Kidney (tissue), 14 donors: ENCODE measurements around the gene SLC30A3. TPM values are rescaled to one million over a fixed set of nuclear protein-coding genes. Genes with fewer than 3 reads are reported as not detected.

Source experiments
- DNase-seq, 5 donors: peaks; one replicate each; pipeline ENCODE4 v3.0.0-alpha.2; 2013 to 2020
- FAIRE-seq: peaks from 2 replicates; lab custom pipeline; 2012; peaks lifted over from hg19 to GRCh38; lab: Jason Lieb, UNC
- H3K27ac ChIP-seq, 2 donors: one replicate each; pipeline ENCODE4 v1.7.0; 2013; ENCODE audit warnings: low read depth in 2 of 2, low read length in 2 of 2, inconsistent platforms in 1 of 2
- H3K27me3 ChIP-seq: one replicate; pipeline ENCODE4 v1.7.1; 2013; ENCODE audit warnings: low read length, inconsistent platforms; ENCODE audit not compliant: control insufficient read depth, insufficient read depth
- H3K36me3 ChIP-seq, 3 donors: one replicate each; pipeline versions ENCODE4 v1.7.0 to v1.7.1; 2013; ENCODE audit warnings: low read length in 3 of 3, control low read depth in 1 of 3, inconsistent platforms in 1 of 3; ENCODE audit not compliant: insufficient read depth in 3 of 3, control insufficient read depth in 2 of 3
- H3K4me1 ChIP-seq, 3 donors: one replicate each; pipeline versions ENCODE4 v1.7.0 to v1.7.1; 2013; ENCODE audit warnings: low read length in 3 of 3, inconsistent platforms in 1 of 3, low read depth in 1 of 3; ENCODE audit not compliant: control insufficient read depth in 2 of 3, insufficient read depth in 2 of 3
- H3K4me3 ChIP-seq, 3 donors: one replicate each; pipeline versions ENCODE4 v1.7.0 to v1.8.1; 2013; ENCODE audit warnings: low read length in 3 of 3, control low read depth in 1 of 3, inconsistent platforms in 1 of 3
- H3K9ac ChIP-seq, 3 donors: one replicate each; pipeline versions ENCODE4 v1.7.0 to v1.7.1; 2013; ENCODE audit warnings: low read length in 3 of 3, control low read depth in 1 of 3, inconsistent platforms in 1 of 3
- H3K9me3 ChIP-seq, 3 donors: one replicate each; pipeline versions ENCODE4 v1.7.0 to v1.7.1; 2013; ENCODE audit warnings: low read length in 3 of 3, control low read depth in 1 of 3, inconsistent platforms in 1 of 3; ENCODE audit not compliant: control insufficient read depth in 2 of 3, insufficient read depth in 1 of 3
- CTCF ChIP-seq: IDR thresholded peaks from 3 replicates; pipeline ENCODE4 v1.5.1; 2012; ENCODE audit warnings: mild to moderate bottlenecking, moderate library complexity, borderline replicate concordance; ENCODE audit not compliant: insufficient read depth; ENCODE audit errors: extremely low read depth
- intact Hi-C: fragments of 100-400 bp; cut with DNase I; formaldehyde crosslinking; loops from one replicate; pipeline ENCODE4 v1.11.1; 2022
- polyA plus RNA-seq: library from polyadenylated mRNA; stranded (reverse); fragments of 350-450 nt; fragmentation: Illumina TruSeq; extraction: RNeasy Lipid Tissue Mini Kit (QIAGEN cat#74804); gene quantifications from one replicate; pipeline ENCODE4 v1.2.3, GENCODE V29; 2014; ENCODE audit warnings: low read depth, low replicate concordance; ENCODE audit not compliant: insufficient read depth
- total RNA-seq: library from RNA; stranded (reverse); fragmentation: NEBNext Ultra II Directional; extraction: Animal tissue kit (Norgen Biotek cat#: 25700); gene quantifications from one replicate; pipeline ENCODE4 v1.2.1, GENCODE V29; 2021
- donor health status: control.
- donor health status: control.
- donor health status: control.
- donor health status: control.
- donor health status: control.
- donor health status: DM: yes; HTN: yes; CAD: no.
- donor health status: Normal renal cell carcinoma (clear cell type).

SLC30A3 gene
- total and polyA plus RNA-seq, 2 donors from 2014 or later = 0.31 TPM; not detected in 1

- no peaks in the 10 kb centered on the region for H3K27me3 ChIP-seq
- no peak for TF ChIP-seq CTCF
- DNase-seq (peak in 2 of 5 donors; percentile 52 to 83), FAIRE-seq (no peak)
- H3K27ac ChIP-seq = peak overlapping the region; percentile 97 to 98
- peaks cover 0 to 11% (median 0%) of the 10 kb centered on the region in 3 donors for H3K36me3 ChIP-seq
- peak overlapping the region; percentile 73 to 92 (median 84) for H3K4me3 ChIP-seq
- H3K9ac ChIP-seq = peak overlapping the region; percentile 57 to 97 (median 94)
- peaks cover 5 to 9% (median 5%) of the 10 kb centered on the region in 3 donors for H3K4me1 ChIP-seq
- H3K9me3 ChIP-seq = no peaks in the 10 kb centered on the region
- intact Hi-C loops = no loop called here
Measured at GRCh38 chr2:27212626-27213471, 50.0 kb downstream of the SLC30A3 start.

GRCh38 chr2:27211943-27212625 is 50.8 kb downstream of the SLC30A3 start, which contains the start of the genes ATRAID and SLC5A6:
TSS of gene ATRAID (plus strand) at chr2:27212041. CDS start at chr2:27212369, 328 bp downstream.
TSS of gene SLC5A6 (minus strand) at chr2:27212268. CDS start at chr2:27207650, 4,618 bp downstream.
- FAIRE-seq (no peak), DNase-seq (peak; percentile 92 to 97 (median 96))
- no peaks in the 10 kb centered on the region for H3K9me3 ChIP-seq
- H3K27ac ChIP-seq = peak within 1 kb of the TSS; percentile 97 to 98
- peaks cover 5 to 8% (median 5%) of the 10 kb centered on the region in 3 donors for H3K4me1 ChIP-seq
- no peaks in the 10 kb centered on the region for H3K27me3 ChIP-seq
- no peak for TF ChIP-seq CTCF
- peak within 1 kb of the TSS; percentile 84 to 97 (median 94) for H3K9ac ChIP-seq
- peaks cover 0 to 15% (median 4%) of the 10 kb centered on the region in 3 donors for H3K36me3 ChIP-seq
- H3K4me3 ChIP-seq = peak within 1 kb of the TSS; percentile 85 to 92 (median 87)
- intact Hi-C loops = no loop called here

- peak in 1 of 5 donors; percentile 14 for DNase-seq
- no peaks in the 10 kb centered on the region for H3K9me3 ChIP-seq
Measured at GRCh38 chr2:27211241-27211942, 51.5 kb downstream of the SLC30A3 start.

More at GRCh38 chr2:27211241-27211942, 51.5 kb downstream of the SLC30A3 start:
- peaks cover 0 to 19% (median 8%) of the 10 kb centered on the region in 3 donors for H3K36me3 ChIP-seq
- TF ChIP-seq CTCF = no peak
- intact Hi-C loops = no loop called here
- H3K4me3 ChIP-seq = peak overlapping the region; percentile 85 to 92 (median 87)
- peaks cover 5% of the 10 kb centered on the region in 3 donors for H3K4me1 ChIP-seq
- H3K27ac ChIP-seq = peak overlapping the region in 1 of 2 donors; percentile 28
- H3K27me3 ChIP-seq = no peaks in the 10 kb centered on the region
- H3K9ac ChIP-seq = peak overlapping the region; percentile 67 to 84 (median 72)
- no peak for FAIRE-seq
